HG03139 (cell line): ENCODE data around the gene CSH2.
"Not testable (repeated sequence)": the region's sequence is repeated elsewhere in the genome, so short reads cannot be mapped to it uniquely, and the experiment has no call there.

ENCODE experiments used
- ATAC-seq: cut with Tn5 transposase; IDR thresholded peaks from one replicate; pipeline ENCODE4 v1.9.1; 2021; ENCODE audit not compliant: unreplicated experiment

Gene CSH2

GRCh38 chr17:63873577-63873976, at the start of gene CSH2:
TSS of gene CSH2 (minus strand) at chr17:63873677. CDS start at chr17:63873614, 63 bp downstream.
- ATAC-seq, result not testable (repeated sequence)

GRCh38 chr17:63922402-63922801, 48.9 kb upstream of the CSH2 start:
- not testable (repeated sequence) for ATAC-seq

GRCh38 chr17:63920779-63921178, 47.3 kb upstream of the CSH2 start:
- not testable (repeated sequence) for ATAC-seq

GRCh38 chr17:63920050-63920449, 46.6 kb upstream of the CSH2 start:
- ATAC-seq, result not testable (repeated sequence)

GRCh38 chr17:63919311-63919723, 45.8 kb upstream of the CSH2 start:
- ATAC-seq, result no peak

- not testable (repeated sequence) for ATAC-seq
Measured at GRCh38 chr17:63918789-63919305, 45.4 kb upstream of the CSH2 start, which contains the start of gene GH1. TSS of gene GH1 (minus strand) at chr17:63918839. CDS start at chr17:63918776, 63 bp downstream.

GRCh38 chr17:63918305-63918704, 44.8 kb upstream of the CSH2 start:
- no peak for ATAC-seq

GRCh38 chr17:63917646-63918045, 44.2 kb upstream of the CSH2 start:
- ATAC-seq, result no peak

- ATAC-seq, result not testable (repeated sequence)
Measured at GRCh38 chr17:63917206-63917605, 43.7 kb upstream of the CSH2 start.

GRCh38 chr17:63916566-63917185, 43.2 kb upstream of the CSH2 start:
- no peak for ATAC-seq

GRCh38 chr17:63915753-63916152, 42.3 kb upstream of the CSH2 start:
- ATAC-seq, result not testable (repeated sequence)

- no peak for ATAC-seq
Measured at GRCh38 chr17:63914471-63914870, 41.0 kb upstream of the CSH2 start.

- ATAC-seq, result no peak
Measured at GRCh38 chr17:63911657-63912100, 38.2 kb upstream of the CSH2 start.

GRCh38 chr17:63911041-63911635, 37.7 kb upstream of the CSH2 start, which contains the start of gene CSHL1:
TSS of gene CSHL1 (minus strand) at chr17:63911258. CDS start at chr17:63911196, 62 bp downstream.
- no peak for ATAC-seq

- ATAC-seq, result no peak
Measured at GRCh38 chr17:63910096-63910495, 36.6 kb upstream of the CSH2 start.

GRCh38 chr17:63909586-63909985, 36.1 kb upstream of the CSH2 start:
- ATAC-seq, result not testable (repeated sequence)

- ATAC-seq, result not testable (repeated sequence)
Measured at GRCh38 chr17:63907161-63907778, 33.8 kb upstream of the CSH2 start.

GRCh38 chr17:63904796-63905195, 31.3 kb upstream of the CSH2 start:
- not testable (repeated sequence) for ATAC-seq

- ATAC-seq, result not testable (repeated sequence)
Measured at GRCh38 chr17:63903787-63904201, 30.3 kb upstream of the CSH2 start.

- ATAC-seq, result not testable (repeated sequence)
Measured at GRCh38 chr17:63901971-63902370, 28.5 kb upstream of the CSH2 start.
